HepG2 (cell line): Measurements from ENCODE around the gene POU6F1.

ENCODE experiments used
- CBX5 ChIP-seq: sonication (generic); formaldehyde crosslinking; IDR thresholded peaks from 2 replicates; pipeline ENCODE4 v1.4.0; 2020; ENCODE audit warnings: missing genetic modification reagents, borderline replicate concordance
- CTCF ChIP-seq: sonication (generic); formaldehyde crosslinking; IDR thresholded peaks from 2 replicates; pipeline ENCODE4 v1.5.0; 2020; ENCODE audit warnings: mild to moderate bottlenecking, missing genetic modification reagents, moderate library complexity
- FOXJ3 ChIP-seq: sonication (generic); formaldehyde crosslinking; IDR thresholded peaks from 2 replicates; pipeline ENCODE4 v1.4.0; 2020; ENCODE audit warnings: missing genetic modification reagents, mild to moderate bottlenecking, borderline replicate concordance
- PTBP1 ChIP-seq: fragments of 200-400 bp; formaldehyde crosslinking; IDR thresholded peaks from 2 replicates; pipeline ENCODE4 v1.6.1; 2018; ENCODE audit warnings: low read length, low read depth; ENCODE audit not compliant: poor library complexity, severe bottlenecking
- SIN3A ChIP-seq: IDR thresholded peaks from 2 replicates; pipeline ENCODE4 v1.6.1; 2011; ENCODE audit warnings: low read depth, mild to moderate bottlenecking, control low read depth, low read length, borderline replicate concordance
- ZBTB1 ChIP-seq: sonication (generic); formaldehyde crosslinking; IDR thresholded peaks from 2 replicates; pipeline ENCODE4 v1.4.0; 2020; ENCODE audit warnings: missing genetic modification reagents, borderline replicate concordance
- TF ChIP-seq, protein P1 (sequence below): sonication (generic); formaldehyde crosslinking; IDR thresholded peaks from 2 replicates; pipeline ENCODE4 v1.8.0; 2022; ENCODE audit warnings: missing genetic modification reagents, low read depth, mild to moderate bottlenecking, borderline replicate concordance

GRCh38 chr12:51197736-51198567 is 19.9 kb downstream of the POU6F1 start:
- TF ChIP-seq PTBP1 (no peak), CTCF (no peak), SIN3A (no peak), FOXJ3 (no peak), ZBTB1 (CRISPR knock-in tag) (no peak), CBX5 (no peak)
- TF ChIP-seq, protein P1, sequence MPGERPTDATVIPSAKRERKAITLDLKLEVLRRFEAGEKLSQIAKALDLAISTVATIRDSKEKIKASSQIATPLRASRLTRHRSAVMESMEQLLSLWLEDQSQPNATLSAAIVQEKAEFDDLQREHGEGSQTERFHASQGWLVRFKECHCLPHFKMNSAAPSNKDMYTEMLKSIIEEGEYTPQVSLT (CRISPR knock-in tag): no peak
